Sigmoid colon (tissue), 7 donors: Measurements from ENCODE around the gene GUCY2C. TPM values are rescaled to one million over a fixed set of nuclear protein-coding genes. Genes with fewer than 3 reads are reported as not detected.

Source experiments
- DNase-seq: peaks from one replicate; pipeline ENCODE4 v3.0.0-alpha.2; 2019
- H3K27ac ChIP-seq, 4 donors: fragments of 200-600 bp; sonication (generic); one replicate each; pipeline ENCODE4 v1.5.1; 2016 to 2019; ENCODE audit warnings: mild to moderate bottlenecking in 1 of 4
- H3K27me3 ChIP-seq, 3 donors: fragments of 200-600 bp; sonication (generic); one replicate each; pipeline ENCODE4 v1.5.1; 2019; ENCODE audit warnings: mild to moderate bottlenecking in 1 of 3
- H3K36me3 ChIP-seq, 4 donors: fragments of 200-600 bp; sonication (generic); one replicate each; pipeline ENCODE4 v1.5.1; 2016 to 2019
- H3K4me1 ChIP-seq, 4 donors: fragments of 200-600 bp; sonication (generic); one replicate each; pipeline ENCODE4 v1.5.1; 2017 to 2019
- H3K4me3 ChIP-seq, 4 donors: fragments of 200-600 bp; sonication (generic); one replicate each; pipeline ENCODE4 v1.5.1; 2017 to 2019; ENCODE audit warnings: mild to moderate bottlenecking in 2 of 4, moderate library complexity in 1 of 4
- H3K9me3 ChIP-seq, 4 donors: fragments of 200-600 bp in 3 of 4; sonication (generic) in 3 of 4; one replicate each; pipeline versions ENCODE4 v1.5.1 to v1.6.1; 2013 to 2019
- EP300 ChIP-seq, 4 donors: sonication (generic); formaldehyde crosslinking; IDR thresholded peaks; one replicate each; pipeline ENCODE4 v1.6.1; 2017; ENCODE audit warnings: antibody characterized with exemption in 4 of 4
- POLR2A ChIP-seq, 2 donors: fragments of 450-650 bp; IDR thresholded peaks; one replicate each; pipeline ENCODE4 v1.6.1; 2016; ENCODE audit warnings: antibody characterized with exemption in 2 of 2, mild to moderate bottlenecking in 2 of 2, moderate library complexity in 2 of 2
- POLR2AphosphoS5 ChIP-seq, 4 donors: sonication (generic); formaldehyde crosslinking; IDR thresholded peaks; one replicate each; pipeline ENCODE4 v1.6.1; 2017; ENCODE audit warnings: antibody characterized with exemption in 4 of 4
- WGBS, 2 donors: extraction: QIAGEN DNeasy Blood & Tissue Kit; methylation state at CpG; one replicate each; pipeline ENCODE4 v1.1.7; 2013; 5-methylcytosine and 5-hydroxymethylcytosine counted together
- intact Hi-C: fragments of 100-400 bp; cut with DNase I; formaldehyde crosslinking; loops from one replicate; pipeline ENCODE4 v1.15.1; 2023
- polyA plus RNA-seq, 3 donors: library from polyadenylated mRNA; stranded (reverse); fragments of 200-250 nt; gene quantifications; one replicate each; pipeline ENCODE4 v1.2.3, GENCODE V29; 2013
- total RNA-seq, 4 donors: library from RNA; depleted of rRNA; stranded (reverse); fragments of >200 nt; gene quantifications; one replicate each; pipeline ENCODE4 v1.1.0, GENCODE V29; 2016
- TF ChIP-seq, protein P1 (sequence below), 4 experiments: fragments of 450-650 bp in 3 of 4; fragments of 200-600 bp in 1 of 4; IDR thresholded peaks; one replicate each; pipeline ENCODE4 v1.5.1; 2016 to 2019; ENCODE audit warnings: antibody characterized with exemption in 4 of 4, mild to moderate bottlenecking in 3 of 4, moderate library complexity in 2 of 4
- donor health status: healthy with polysubstance abuse.
- donor health status: Bipolar disorder and iron deficiency.
- donor health status: healthy.

The GUCY2C gene
- total and polyA plus RNA-seq, 7 donors = 0.55 to 26.9 (median 8.7) TPM; not detected in 3

DNA sequence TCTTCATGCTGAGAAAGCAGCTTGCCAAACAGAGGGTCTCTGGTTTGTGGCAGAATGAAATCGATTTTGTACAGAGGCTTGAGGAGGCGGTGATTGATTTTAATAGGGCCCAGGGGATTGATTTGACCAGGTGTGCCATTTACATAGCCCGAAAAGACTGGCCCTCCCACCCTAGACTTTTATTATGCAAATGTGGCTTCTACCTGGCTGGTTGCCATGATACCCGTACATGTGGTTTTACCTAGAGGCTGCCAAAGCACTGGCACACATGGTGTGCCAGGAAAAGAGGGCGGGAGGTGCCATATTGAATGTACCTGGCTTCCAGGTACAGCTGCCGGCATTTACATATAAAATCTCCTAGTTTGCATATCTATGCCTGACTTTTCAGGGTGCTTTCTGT is 18.0 kb upstream of the GUCY2C start:
- WGBS, 2 donors = 68 to 79% methylated on average over 6 of the region's 6 CpGs
- H3K27me3 ChIP-seq = no peaks in the 10 kb centered on the region
- no peak for TF ChIP-seq POLR2AphosphoS5 (IDR thresholded peaks at IDR 0.05)
- TF ChIP-seq, protein P1, sequence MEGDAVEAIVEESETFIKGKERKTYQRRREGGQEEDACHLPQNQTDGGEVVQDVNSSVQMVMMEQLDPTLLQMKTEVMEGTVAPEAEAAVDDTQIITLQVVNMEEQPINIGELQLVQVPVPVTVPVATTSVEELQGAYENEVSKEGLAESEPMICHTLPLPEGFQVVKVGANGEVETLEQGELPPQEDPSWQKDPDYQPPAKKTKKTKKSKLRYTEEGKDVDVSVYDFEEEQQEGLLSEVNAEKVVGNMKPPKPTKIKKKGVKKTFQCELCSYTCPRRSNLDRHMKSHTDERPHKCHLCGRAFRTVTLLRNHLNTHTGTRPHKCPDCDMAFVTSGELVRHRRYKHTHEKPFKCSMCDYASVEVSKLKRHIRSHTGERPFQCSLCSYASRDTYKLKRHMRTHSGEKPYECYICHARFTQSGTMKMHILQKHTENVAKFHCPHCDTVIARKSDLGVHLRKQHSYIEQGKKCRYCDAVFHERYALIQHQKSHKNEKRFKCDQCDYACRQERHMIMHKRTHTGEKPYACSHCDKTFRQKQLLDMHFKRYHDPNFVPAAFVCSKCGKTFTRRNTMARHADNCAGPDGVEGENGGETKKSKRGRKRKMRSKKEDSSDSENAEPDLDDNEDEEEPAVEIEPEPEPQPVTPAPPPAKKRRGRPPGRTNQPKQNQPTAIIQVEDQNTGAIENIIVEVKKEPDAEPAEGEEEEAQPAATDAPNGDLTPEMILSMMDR (IDR thresholded peaks at IDR 0.05) = no peak
- TF ChIP-seq EP300 (IDR thresholded peaks at IDR 0.05) = no peak
- TF ChIP-seq POLR2A (IDR thresholded peaks at IDR 0.05) = no peak
- H3K9me3 ChIP-seq = no peaks in the 10 kb centered on the region
- intact Hi-C loops = no loop called here
- no peak overlapping the region for H3K27ac ChIP-seq
- no peak overlapping the region for H3K4me3 ChIP-seq
- no peak for DNase-seq
- peaks cover 0 to 28% (median 16%) of the 10 kb centered on the region in 4 donors for H3K4me1 ChIP-seq
- H3K36me3 ChIP-seq = no peaks in the 10 kb centered on the region

DNA sequence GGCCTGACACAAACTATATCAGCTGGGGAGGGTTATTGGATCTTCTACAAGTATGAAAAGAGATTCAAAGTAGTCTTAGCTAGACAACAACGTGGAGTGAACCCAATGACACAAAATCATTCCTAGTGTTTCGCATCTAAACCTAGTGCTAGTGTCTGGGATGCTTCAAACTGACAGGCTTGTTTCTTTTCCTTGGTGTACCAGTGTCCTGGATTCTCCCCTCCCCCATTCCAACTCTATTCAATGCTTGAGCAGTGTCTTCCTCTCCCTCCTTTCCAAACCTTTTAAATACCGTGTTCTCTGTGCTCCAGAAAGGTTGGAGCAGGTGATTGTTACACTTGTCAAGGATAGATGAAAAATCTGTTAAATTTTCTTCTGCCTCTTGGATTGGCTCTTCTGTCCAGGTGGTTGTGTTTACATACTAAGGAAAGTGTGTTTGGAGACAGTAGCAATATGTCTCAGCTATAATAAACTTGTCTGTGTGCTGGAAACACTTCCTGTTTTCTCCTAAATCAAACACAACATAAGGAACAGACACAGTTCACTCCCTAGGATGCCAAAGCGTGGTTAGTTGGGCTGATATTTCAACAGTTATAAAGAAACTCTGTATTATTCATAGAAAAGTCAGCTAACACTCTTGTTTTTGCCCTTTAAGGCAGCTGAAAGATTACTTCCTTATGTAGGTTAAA is 14.4 kb upstream of the GUCY2C start:
- Histone ChIP-seq H3K4me3 (no peak overlapping the region), H3K27me3 (no peaks in the 10 kb centered on the region), H3K27ac (peak overlapping the region in 3 of 4 donors; percentile 48 to 51 (median 48)), H3K36me3 (no peaks in the 10 kb centered on the region), H3K9me3 (no peaks in the 10 kb centered on the region), H3K4me1 (peaks cover 0 to 28% (median 16%) of the 10 kb centered on the region in 4 donors)
- DNase-seq = no peak
- intact Hi-C loops = no loop called here
- TF ChIP-seq, protein P1 (IDR thresholded peaks at IDR 0.05) = no peak
- peak; percentile 46 to 86 (median 77) for TF ChIP-seq POLR2AphosphoS5 (IDR thresholded peaks at IDR 0.05)
- WGBS, 2 donors = 24 to 46% methylated on average over 4 of the region's 4 CpGs

DNA sequence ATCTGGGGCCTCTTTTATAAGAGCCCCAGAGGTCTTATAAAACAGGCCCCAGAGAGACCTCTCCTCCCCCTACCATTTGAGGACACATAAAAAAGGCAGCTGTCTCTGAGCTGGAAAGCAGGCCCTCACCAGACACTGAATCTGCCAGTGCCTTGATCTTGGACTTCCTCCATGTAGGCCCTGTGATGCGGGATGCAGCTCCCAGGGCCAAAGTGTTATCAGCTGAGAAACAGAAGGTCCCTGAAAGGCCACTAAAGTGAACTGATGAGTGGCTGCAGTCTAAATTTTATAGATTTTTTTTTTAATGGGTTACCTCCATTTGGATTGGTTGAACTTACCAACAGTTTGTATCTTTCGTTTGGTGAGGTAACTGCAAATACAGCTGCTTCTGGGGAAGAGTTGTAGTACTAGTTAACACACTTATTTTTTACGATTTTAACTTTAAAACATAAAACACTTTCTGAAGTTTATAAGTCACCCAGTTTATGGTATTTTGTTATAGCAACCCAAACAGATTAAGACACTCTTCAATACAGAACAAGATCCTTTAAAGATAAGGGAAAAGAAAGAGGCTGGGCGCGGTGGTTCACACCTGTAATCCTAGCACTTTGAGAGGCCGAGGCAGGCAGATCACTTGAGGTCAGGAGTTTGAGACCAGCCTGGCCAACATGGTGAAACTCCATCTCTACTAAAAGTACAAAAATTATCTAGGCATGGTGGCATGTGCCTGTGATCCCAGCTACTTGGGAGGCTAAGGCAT is 5.6 kb upstream of the GUCY2C start:
- no peak for DNase-seq
- Histone ChIP-seq H3K27ac (peak overlapping the region in 2 of 4 donors; percentile 10 to 43), H3K36me3 (no peaks in the 10 kb centered on the region), H3K9me3 (no peaks in the 10 kb centered on the region), H3K4me1 (peaks cover 0 to 16% (median 10%) of the 10 kb centered on the region in 4 donors), H3K4me3 (no peak overlapping the region), H3K27me3 (no peaks in the 10 kb centered on the region)
- intact Hi-C loops = no loop called here
- WGBS, 2 donors = 19 to 61% methylated on average over 6 of the region's 6 CpGs
- TF ChIP-seq, protein P1 (IDR thresholded peaks at IDR 0.05) = no peak
- TF ChIP-seq EP300 (IDR thresholded peaks at IDR 0.05) = no peak
- no peak for TF ChIP-seq POLR2A (IDR thresholded peaks at IDR 0.05)
- no peak for TF ChIP-seq POLR2AphosphoS5 (IDR thresholded peaks at IDR 0.05)

DNA sequence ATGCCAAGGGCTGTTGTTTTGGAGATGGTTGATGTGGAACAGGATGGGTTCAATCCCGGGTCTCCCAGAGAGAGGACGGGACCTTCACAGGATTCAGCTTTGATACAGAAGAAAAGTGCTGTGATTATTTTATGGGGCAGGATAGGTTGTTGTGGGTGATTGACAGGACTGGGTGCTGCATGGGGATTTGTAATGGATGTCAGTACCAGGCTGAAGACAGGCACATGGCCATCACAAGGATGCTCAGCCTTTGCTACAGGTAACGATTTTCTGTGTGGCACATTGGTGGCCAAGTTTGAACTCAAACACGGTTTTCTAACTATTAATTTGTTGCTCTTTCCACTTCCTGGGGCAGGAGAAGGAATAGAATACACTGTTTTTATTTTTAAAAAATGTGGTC is 4.5 kb upstream of the GUCY2C start:
- DNase-seq = no peak
- Histone ChIP-seq H3K4me3 (no peak overlapping the region), H3K27me3 (no peaks in the 10 kb centered on the region), H3K4me1 (peaks cover 0 to 16% (median 10%) of the 10 kb centered on the region in 4 donors), H3K27ac (peak overlapping the region in 2 of 4 donors; percentile 10 to 43), H3K36me3 (no peaks in the 10 kb centered on the region), H3K9me3 (no peaks in the 10 kb centered on the region)
- TF ChIP-seq POLR2A (IDR thresholded peaks at IDR 0.05) = no peak
- TF ChIP-seq, protein P1 (IDR thresholded peaks at IDR 0.05) = no peak
- TF ChIP-seq POLR2AphosphoS5 (IDR thresholded peaks at IDR 0.05) = no peak
- TF ChIP-seq EP300 (IDR thresholded peaks at IDR 0.05) = no peak
- intact Hi-C loops = no loop called here
- 73 to 88% methylated on average over 4 of the region's 4 CpGs for WGBS, 2 donors
